CD1c-positive myeloid dendritic cell (primary cell): Measurements from ENCODE around the gene MARCHF7.
"Not testable (repeated sequence)": the region's sequence is repeated elsewhere in the genome, so short reads cannot be mapped to it uniquely, and the experiment has no call there.

Experiments used
- DNase-seq: peaks from one replicate; pipeline ENCODE4 v3.0.0-alpha.2; 2016; ENCODE audit errors: extremely low spot score

Gene MARCHF7

GRCh38 chr2:159712143-159712928 lies at the start of gene MARCHF7:
Gene MARCHF7, plus strand, starts transcription at chr2:159712506. Its CDS starts 16,517 bp downstream, at chr2:159729023.
- peak; percentile 97 for DNase-seq

- DNase-seq: not testable (repeated sequence)
Measured at GRCh38 chr2:159667423-159667822, 44.9 kb upstream of the MARCHF7 start.

- DNase-seq: no peak
Measured at GRCh38 chr2:159671047-159671446, 41.3 kb upstream of the MARCHF7 start.

- no peak for DNase-seq
Measured at GRCh38 chr2:159677654-159678053, 34.7 kb upstream of the MARCHF7 start.

- no peak for DNase-seq
Measured at GRCh38 chr2:159680692-159681091, 31.6 kb upstream of the MARCHF7 start.

GRCh38 chr2:159683817-159684216 lies 28.5 kb upstream of the MARCHF7 start:
- DNase-seq: no peak

- DNase-seq: no peak
Measured at GRCh38 chr2:159684796-159685195, 27.5 kb upstream of the MARCHF7 start.

GRCh38 chr2:159694500-159695040 lies 17.7 kb upstream of the MARCHF7 start:
- DNase-seq: no peak

- peak; percentile 71 for DNase-seq
Measured at GRCh38 chr2:159695795-159696448, 16.4 kb upstream of the MARCHF7 start.

- no peak for DNase-seq
Measured at GRCh38 chr2:159703491-159703890, 8.8 kb upstream of the MARCHF7 start.

- no peak for DNase-seq
Measured at GRCh38 chr2:159706385-159706980, 5.8 kb upstream of the MARCHF7 start.

- DNase-seq: no peak
Measured at GRCh38 chr2:159708066-159708760, 4.1 kb upstream of the MARCHF7 start.

- no peak for DNase-seq
Measured at GRCh38 chr2:159710601-159711180, 1.6 kb upstream of the MARCHF7 start.

GRCh38 chr2:159711562-159712142 lies 654 bp upstream of the MARCHF7 start:
- DNase-seq: no peak

- peak; percentile 45 for DNase-seq
Measured at GRCh38 chr2:159712929-159713420, 669 bp downstream of the MARCHF7 start.

GRCh38 chr2:159713631-159714246 lies 1.4 kb downstream of the MARCHF7 start:
- DNase-seq: no peak

GRCh38 chr2:159714247-159714930 lies 2.1 kb downstream of the MARCHF7 start:
- no peak for DNase-seq

- DNase-seq: no peak
Measured at GRCh38 chr2:159715451-159715850, 3.1 kb downstream of the MARCHF7 start.

- not testable (repeated sequence) for DNase-seq
Measured at GRCh38 chr2:159716409-159716808, 4.1 kb downstream of the MARCHF7 start.

- DNase-seq: no peak
Measured at GRCh38 chr2:159716857-159717256, 4.6 kb downstream of the MARCHF7 start.
